ENCODE measurements around the gene COX19. TPM values are rescaled to one million over a fixed set of nuclear protein-coding genes. Genes with fewer than 3 reads are reported as not detected.

Gene COX19
- total and polyA plus RNA-seq, 2 of the 13 experiments (the other 11 are each of a cell fraction or from before 2014, with no cell fraction given), result 11.5 to 21.7 TPM

- peak; percentile 36; the same call in 1 of the 2 replicates for TF ChIP-seq HOXA5 (CRISPR knock-in tag; IDR thresholded peaks at IDR 0.05)
- no peak for TF ChIP-seq ZNF234 (CRISPR knock-in tag; conservative IDR thresholded peaks at IDR 0.05)
- TF ChIP-seq SOX13 (IDR thresholded peaks at IDR 0.05), result no peak
- peak in 1 of 2 experiments; percentile 86; a peak in 2 of 4 replicates for TF ChIP-seq SOX13 (CRISPR knock-in tag; conservative IDR thresholded peaks at IDR 0.05 in 1 of 2, IDR thresholded peaks at IDR 0.05 in 1 of 2)
- TF ChIP-seq MED1 (CRISPR knock-in tag; IDR thresholded peaks at IDR 0.05), result peak; percentile 66
- TF ChIP-seq AHDC1 (CRISPR knock-in tag; IDR thresholded peaks at IDR 0.05; ENCODE audit: borderline replicate concordance), result peak; percentile 47; the same call in 1 of the 2 replicates
- TF ChIP-seq ZNF282 (IDR thresholded peaks at IDR 0.05; ENCODE audit: partially characterized antibody), result no peak
- peak; percentile 56; the same call in 1 of the 2 replicates for TF ChIP-seq DPF2 (CRISPR knock-in tag; IDR thresholded peaks at IDR 0.05; ENCODE audit: borderline replicate concordance, low read depth)
- no peak for TF ChIP-seq IKZF1 (IDR thresholded peaks at IDR 0.05)
- TF ChIP-seq HMG20A (CRISPR knock-in tag; IDR thresholded peaks at IDR 0.05; ENCODE audit: borderline replicate concordance), result peak; percentile 32; the same call in 1 of the 2 replicates
- TF ChIP-seq PPARG (CRISPR knock-in tag; conservative IDR thresholded peaks at IDR 0.05), result no peak
- TF ChIP-seq KMT2B (CRISPR knock-in tag; IDR thresholded peaks at IDR 0.05), result no peak
- TF ChIP-seq TGIF2 (CRISPR knock-in tag; IDR thresholded peaks at IDR 0.05), result peak; percentile 79; the same call in 1 of the 2 replicates
- TF ChIP-seq FOXA3 (CRISPR knock-in tag; IDR thresholded peaks at IDR 0.05), result peak; percentile 56; the same call in 1 of the 2 replicates
- no peak for TF ChIP-seq ZNF275 (CRISPR knock-in tag; IDR thresholded peaks at IDR 0.05; ENCODE audit: borderline replicate concordance)
- TF ChIP-seq ZNF83 (CRISPR knock-in tag; IDR thresholded peaks at IDR 0.05; ENCODE audit: borderline replicate concordance), result no peak
- TF ChIP-seq TEAD3 (CRISPR knock-in tag; optimal IDR thresholded peaks at IDR 0.05; ENCODE audit: borderline replicate concordance), result peak; percentile 79
- TF ChIP-seq CHD4 (IDR thresholded peaks at IDR 0.05; ENCODE audit: borderline replicate concordance, low read length), result no peak
- TF ChIP-seq ZNF576 (CRISPR knock-in tag; IDR thresholded peaks at IDR 0.05), result no peak
- TF ChIP-seq ASH2L (IDR thresholded peaks at IDR 0.05; ENCODE audit: insufficient read length, low read depth, low read length), result peak; percentile 22
- TF ChIP-seq ZNF678 (CRISPR knock-in tag; IDR thresholded peaks at IDR 0.05), result no peak
These were observed 2.6 kb downstream of the COX19 start (continued) for GRCh38 chr7:972676-973309.
